K562 treated with DMSO at 1 percent for 4 hours (cell line): ENCODE data around the gene ADCYAP1. TPM values are rescaled to one million over a fixed set of nuclear protein-coding genes. Genes with fewer than 3 reads are reported as not detected.

Experiments
- total RNA-seq: library from RNA; unstranded; fragments of 300-600 nt; gene quantifications from 2 replicates; pipeline ENCODE4 v1.2.3, GENCODE V29; 2022; ENCODE audit not compliant: insufficient read depth

ADCYAP1 gene
- total RNA-seq = not detected in 2 replicates

DNA sequence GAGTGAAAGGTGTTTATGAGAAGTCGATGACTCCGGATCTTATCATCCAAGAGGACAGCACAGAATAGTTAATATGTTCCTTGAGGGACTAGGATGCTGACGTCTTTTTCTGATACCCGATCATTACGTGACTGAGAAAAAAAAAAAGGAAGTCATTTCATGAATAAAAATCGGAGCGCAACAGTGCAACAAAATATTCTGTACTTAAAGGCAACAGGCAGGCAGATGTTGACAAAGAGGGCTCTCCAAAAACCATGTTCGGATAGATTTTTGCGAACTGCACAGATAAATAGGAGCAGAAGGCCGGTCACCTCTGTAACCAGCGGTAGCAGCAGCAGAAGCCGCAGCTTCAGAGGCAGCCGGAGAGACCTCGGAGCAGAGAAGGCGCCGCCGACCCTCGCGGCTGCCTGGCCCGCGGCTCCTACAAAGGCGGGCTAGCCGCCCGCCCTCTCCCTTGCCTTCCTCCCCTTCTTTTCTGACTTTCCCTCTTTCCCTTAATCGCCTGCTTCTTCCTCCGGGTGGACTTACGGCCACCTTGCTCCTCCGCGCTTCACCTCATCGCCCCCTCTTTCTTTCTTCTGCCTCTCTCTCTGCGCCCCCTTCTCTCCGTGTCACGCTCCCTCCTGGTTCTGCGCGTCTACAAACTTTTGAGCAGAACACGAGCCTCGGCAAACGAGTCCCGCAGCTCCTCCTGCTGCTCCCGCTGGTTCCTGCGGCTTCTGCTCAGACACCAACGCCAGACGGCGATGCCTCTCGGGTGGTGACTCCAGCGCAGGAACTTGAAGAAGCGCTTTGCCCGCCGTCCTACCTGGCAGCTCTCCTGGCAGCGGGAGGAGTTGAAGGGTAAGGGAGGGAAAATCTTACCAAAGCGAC is at the start of gene ADCYAP1:
ADCYAP1 (plus strand) TSS at position 654 of the 873 bp plus-strand sequence. CDS start 516 bp downstream, outside the sequence.

Other genes starting within 250 kb of the ADCYAP1 start
- gene TYMS, start 247.2 kb upstream of the ADCYAP1 start, total RNA-seq = 205 and 236 TPM in 2 replicates
- 28.4 and 29.3 TPM in 2 replicates for gene ENOSF1, start 192.2 kb upstream of the ADCYAP1 start, total RNA-seq
- gene YES1, start 92.6 kb upstream of the ADCYAP1 start, total RNA-seq = 21.2 and 23.8 TPM in 2 replicates